Measurements from ENCODE around the gene EFEMP2. TPM values are rescaled to one million over a fixed set of nuclear protein-coding genes. Genes with fewer than 3 reads are reported as not detected.

EFEMP2 gene
- total RNA-seq (2021): 22.9 and 26.2 TPM in 2 replicates
- long read RNA-seq, transcript EFEMP2-217 (12 exons, 1,813 nt): minor isoform, 10 of 115 reads
- long read RNA-seq, transcript EFEMP2-201 (11 exons, 2,034 nt): major isoform, 61 of 115 reads
- long read RNA-seq, partial matches to known transcripts: 13 of 115 reads
- long read RNA-seq, other reads (novel, unspliced or antisense): 30 of 115 reads

GRCh38 chr11:65872586-65873317 is at the start of gene EFEMP2:
Gene EFEMP2, minus strand, starts transcription at chr11:65872800. Its CDS starts 446 bp downstream, at chr11:65872354.
- Histone ChIP-seq H3K79me1 (ENCODE audit: insufficient read depth, low read depth, low read length, poor library complexity, severe bottlenecking) (no peaks in the 10 kb centered on the region), H3T11ph (ENCODE audit: low read length) (no peak within 1 kb of the TSS), H3K4ac (ENCODE audit: low read depth, low read length) (no peak within 1 kb of the TSS), H2BK5ac (ENCODE audit: insufficient read length, low read length) (no peak within 1 kb of the TSS), H3K23me2 (ENCODE audit: insufficient read length, low read depth, low read length, poor library complexity, severe bottlenecking) (peaks cover 8% of the 10 kb centered on the region), H3K79me2 (ENCODE audit: insufficient read depth, low read length) (no peaks in the 10 kb centered on the region), H3K9me3 (ENCODE audit: control insufficient read depth, low read depth, low read length) (no peaks in the 10 kb centered on the region), H3K27me3 (ENCODE audit: insufficient read depth, low read length) (peaks cover 3% of the 10 kb centered on the region; the same call in 1 of the 2 replicates), H2AFZ (ENCODE audit: low read length) (no peak within 1 kb of the TSS), H3K18ac (ENCODE audit: insufficient read length, low read depth, low read length) (peak within 1 kb of the TSS; percentile 36), H2AK5ac (ENCODE audit: insufficient read length, low read length) (no peak within 1 kb of the TSS), H3K23ac (ENCODE audit: insufficient read length, low read depth, low read length) (no peak within 1 kb of the TSS), H2BK20ac (ENCODE audit: low read depth, low read length, poor library complexity, severe bottlenecking) (no peak within 1 kb of the TSS), H3K4me1 (ENCODE audit: insufficient read depth, low read length) (no peaks in the 10 kb centered on the region), H3K14ac (ENCODE audit: insufficient read depth, low read length) (no peak within 1 kb of the TSS), H4K91ac (ENCODE audit: insufficient read length, low read depth, low read length) (no peak within 1 kb of the TSS), H3K4me2 (ENCODE audit: insufficient read depth, insufficient read length, low read length) (peak within 1 kb of the TSS; percentile 91), H4K8ac (replicated peaks; ENCODE audit: insufficient read length, low read depth, low read length) (no peak within 1 kb of the TSS), H2BK120ac (ENCODE audit: low read depth, low read length, poor library complexity, severe bottlenecking) (no peak within 1 kb of the TSS), H2BK15ac (ENCODE audit: low read depth, low read length) (no peak within 1 kb of the TSS), H3K9ac (ENCODE audit: extremely low read depth, insufficient read length, low read length) (no peak within 1 kb of the TSS), H4K5ac (ENCODE audit: insufficient read length, low read depth, low read length) (no peak within 1 kb of the TSS), H4K20me1 (ENCODE audit: control insufficient read depth, insufficient read depth, insufficient read length) (no peaks in the 10 kb centered on the region), H3K56ac (ENCODE audit: insufficient read length, low read depth, low read length) (no peak within 1 kb of the TSS), H3K27ac (ENCODE audit: insufficient read length, low read depth, low read length) (no peak within 1 kb of the TSS), H2BK12ac (ENCODE audit: insufficient read length, low read depth, low read length) (no peak within 1 kb of the TSS)
- Mint-ChIP-seq H3K36me3 (ENCODE audit: insufficient read depth in 1 of 3, low read depth in 3 of 3) (no peaks in the 10 kb centered on the region), H3K9me3 (no peaks in the 10 kb centered on the region; a peak in 2 of 5 replicates), H3K27ac (peak within 1 kb of the TSS in 1 of 3 experiments; percentile 45; a peak in 3 of 7 replicates), H3K4me3 (peak within 1 kb of the TSS; percentile 76 to 90), H3K27me3 (ENCODE audit: low read depth) (peaks cover 17% of the 10 kb centered on the region), H3K4me1 (peaks cover 10 to 11% of the 10 kb centered on the region in 2 experiments)
- WGBS (ENCODE audit: extremely low coverage, insufficient read length, low lambda C conversion rate): no CpG with 5 or more reads among the region's 69 CpGs
- no peak for DNase-seq
- TF ChIP-seq, protein P1, sequence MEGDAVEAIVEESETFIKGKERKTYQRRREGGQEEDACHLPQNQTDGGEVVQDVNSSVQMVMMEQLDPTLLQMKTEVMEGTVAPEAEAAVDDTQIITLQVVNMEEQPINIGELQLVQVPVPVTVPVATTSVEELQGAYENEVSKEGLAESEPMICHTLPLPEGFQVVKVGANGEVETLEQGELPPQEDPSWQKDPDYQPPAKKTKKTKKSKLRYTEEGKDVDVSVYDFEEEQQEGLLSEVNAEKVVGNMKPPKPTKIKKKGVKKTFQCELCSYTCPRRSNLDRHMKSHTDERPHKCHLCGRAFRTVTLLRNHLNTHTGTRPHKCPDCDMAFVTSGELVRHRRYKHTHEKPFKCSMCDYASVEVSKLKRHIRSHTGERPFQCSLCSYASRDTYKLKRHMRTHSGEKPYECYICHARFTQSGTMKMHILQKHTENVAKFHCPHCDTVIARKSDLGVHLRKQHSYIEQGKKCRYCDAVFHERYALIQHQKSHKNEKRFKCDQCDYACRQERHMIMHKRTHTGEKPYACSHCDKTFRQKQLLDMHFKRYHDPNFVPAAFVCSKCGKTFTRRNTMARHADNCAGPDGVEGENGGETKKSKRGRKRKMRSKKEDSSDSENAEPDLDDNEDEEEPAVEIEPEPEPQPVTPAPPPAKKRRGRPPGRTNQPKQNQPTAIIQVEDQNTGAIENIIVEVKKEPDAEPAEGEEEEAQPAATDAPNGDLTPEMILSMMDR (conservative IDR thresholded peaks at IDR 0.05): no peak

Measured in H9 (cell line).